Daoy (cell line): ENCODE results near the gene RETREG1. TPM values are rescaled to one million over a fixed set of nuclear protein-coding genes. Genes with fewer than 3 reads are reported as not detected.
"Not testable (repeated sequence)": the region's sequence is repeated elsewhere in the genome, so short reads cannot be mapped to it uniquely, and the experiment has no call there.

ENCODE experiments used
- DNase-seq: peaks from one replicate; pipeline ENCODE4 v3.0.0-alpha.2; 2015; ENCODE audit warnings: low read depth
- total RNA-seq: library from RNA; depleted of rRNA; stranded (reverse); fragments of >200 nt; shearing (Covaris generic); gene quantifications from 2 replicates; pipeline ENCODE4 v1.2.3, GENCODE V29; 2014

The RETREG1 gene
- total RNA-seq, 1 experiment from 2014 or later, result 1.9 TPM

- DNase-seq, result no peak
These were observed 65.2 kb downstream of the RETREG1 start for GRCh38 chr5:16551628-16552027.

- peak; percentile 56 for DNase-seq
These were observed 66.4 kb downstream of the RETREG1 start for GRCh38 chr5:16550316-16550952.

- DNase-seq, result no peak
These were observed 67.1 kb downstream of the RETREG1 start for GRCh38 chr5:16549491-16550206.

- DNase-seq, result no peak
These were observed 68.0 kb downstream of the RETREG1 start for GRCh38 chr5:16548812-16549211.

GRCh38 chr5:16548115-16548514 is 68.7 kb downstream of the RETREG1 start:
- DNase-seq, result no peak

- DNase-seq, result no peak
These were observed 69.5 kb downstream of the RETREG1 start for GRCh38 chr5:16547200-16547842.

GRCh38 chr5:16546732-16547131 is 70.1 kb downstream of the RETREG1 start:
- DNase-seq, result no peak

GRCh38 chr5:16544607-16545374 is 72.0 kb downstream of the RETREG1 start:
- DNase-seq, result no peak

- peak; percentile 62 for DNase-seq
These were observed 73.6 kb downstream of the RETREG1 start for GRCh38 chr5:16543206-16543605.

- DNase-seq, result no peak
These were observed 74.6 kb downstream of the RETREG1 start for GRCh38 chr5:16542236-16542635.

GRCh38 chr5:16541592-16541991 is 75.2 kb downstream of the RETREG1 start:
- not testable (repeated sequence) for DNase-seq

- peak; percentile 64 for DNase-seq
These were observed 76.4 kb downstream of the RETREG1 start for GRCh38 chr5:16540421-16540820.

GRCh38 chr5:16539169-16539666 is 77.6 kb downstream of the RETREG1 start:
- DNase-seq, result peak; percentile 74

GRCh38 chr5:16538006-16538405 is 78.8 kb downstream of the RETREG1 start:
- DNase-seq, result no peak

- DNase-seq, result no peak
These were observed 80.0 kb downstream of the RETREG1 start for GRCh38 chr5:16536818-16537217.

- peak; percentile 21 for DNase-seq
These were observed 80.6 kb downstream of the RETREG1 start for GRCh38 chr5:16536246-16536645.

- no peak for DNase-seq
These were observed 82.5 kb downstream of the RETREG1 start for GRCh38 chr5:16534280-16534679.

GRCh38 chr5:16531063-16531648 is 85.6 kb downstream of the RETREG1 start:
- DNase-seq, result no peak

GRCh38 chr5:16529306-16529705 is 87.5 kb downstream of the RETREG1 start:
- no peak for DNase-seq

GRCh38 chr5:16528382-16529110 is 88.3 kb downstream of the RETREG1 start:
- DNase-seq, result peak; percentile 30

- DNase-seq, result no peak
These were observed 91.1 kb downstream of the RETREG1 start for GRCh38 chr5:16525651-16526050.
